Measurements from ENCODE around the gene DEDD.

Gene DEDD

DNA sequence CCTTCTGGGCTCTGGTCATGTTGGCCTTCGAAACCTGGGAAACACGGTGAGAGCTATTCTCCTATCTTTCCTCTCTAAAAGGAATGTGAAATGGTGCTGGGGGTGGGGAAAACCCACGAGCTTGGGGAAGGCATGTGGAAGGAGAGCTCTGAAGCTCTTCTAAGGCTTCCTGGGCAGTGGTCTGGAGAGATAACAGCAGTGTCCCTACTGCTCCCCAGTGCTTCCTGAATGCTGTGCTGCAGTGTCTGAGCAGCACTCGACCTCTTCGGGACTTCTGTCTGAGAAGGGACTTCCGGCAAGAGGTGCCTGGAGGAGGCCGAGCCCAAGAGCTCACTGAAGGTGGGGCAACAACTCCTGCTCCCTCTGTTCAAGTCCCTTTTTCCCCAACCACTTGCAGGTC is 29.6 kb upstream of the DEDD start:
- TF ChIP-seq EGR1 (IDR thresholded peaks at IDR 0.05) (no peak), EP300 (IDR thresholded peaks at IDR 0.05; ENCODE audit: borderline replicate concordance) (no peak), FOXM1 (IDR thresholded peaks at IDR 0.05; ENCODE audit: borderline replicate concordance, low read depth) (no peak), ZBTB7A (IDR thresholded peaks at IDR 0.05; ENCODE audit: low read depth) (no peak), TCF12 (IDR thresholded peaks at IDR 0.05; ENCODE audit: low read depth) (no peak), YY1 (IDR thresholded peaks at IDR 0.05; ENCODE audit: low read depth) (no peak), TEAD4 (IDR thresholded peaks at IDR 0.05) (no peak), RAD21 (IDR thresholded peaks at IDR 0.05; ENCODE audit: low read depth) (no peak), CREB1 (IDR thresholded peaks at IDR 0.05; ENCODE audit: low read depth) (no peak), TAF1 (IDR thresholded peaks at IDR 0.05; ENCODE audit: low read depth) (no peak), CEBPB (IDR thresholded peaks at IDR 0.05) (no peak), NFIC (IDR thresholded peaks at IDR 0.05) (no peak)
- TF ChIP-seq, protein P1, sequence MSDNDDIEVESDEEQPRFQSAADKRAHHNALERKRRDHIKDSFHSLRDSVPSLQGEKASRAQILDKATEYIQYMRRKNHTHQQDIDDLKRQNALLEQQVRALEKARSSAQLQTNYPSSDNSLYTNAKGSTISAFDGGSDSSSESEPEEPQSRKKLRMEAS (IDR thresholded peaks at IDR 0.05), result no peak
- TF ChIP-seq, protein P2, sequence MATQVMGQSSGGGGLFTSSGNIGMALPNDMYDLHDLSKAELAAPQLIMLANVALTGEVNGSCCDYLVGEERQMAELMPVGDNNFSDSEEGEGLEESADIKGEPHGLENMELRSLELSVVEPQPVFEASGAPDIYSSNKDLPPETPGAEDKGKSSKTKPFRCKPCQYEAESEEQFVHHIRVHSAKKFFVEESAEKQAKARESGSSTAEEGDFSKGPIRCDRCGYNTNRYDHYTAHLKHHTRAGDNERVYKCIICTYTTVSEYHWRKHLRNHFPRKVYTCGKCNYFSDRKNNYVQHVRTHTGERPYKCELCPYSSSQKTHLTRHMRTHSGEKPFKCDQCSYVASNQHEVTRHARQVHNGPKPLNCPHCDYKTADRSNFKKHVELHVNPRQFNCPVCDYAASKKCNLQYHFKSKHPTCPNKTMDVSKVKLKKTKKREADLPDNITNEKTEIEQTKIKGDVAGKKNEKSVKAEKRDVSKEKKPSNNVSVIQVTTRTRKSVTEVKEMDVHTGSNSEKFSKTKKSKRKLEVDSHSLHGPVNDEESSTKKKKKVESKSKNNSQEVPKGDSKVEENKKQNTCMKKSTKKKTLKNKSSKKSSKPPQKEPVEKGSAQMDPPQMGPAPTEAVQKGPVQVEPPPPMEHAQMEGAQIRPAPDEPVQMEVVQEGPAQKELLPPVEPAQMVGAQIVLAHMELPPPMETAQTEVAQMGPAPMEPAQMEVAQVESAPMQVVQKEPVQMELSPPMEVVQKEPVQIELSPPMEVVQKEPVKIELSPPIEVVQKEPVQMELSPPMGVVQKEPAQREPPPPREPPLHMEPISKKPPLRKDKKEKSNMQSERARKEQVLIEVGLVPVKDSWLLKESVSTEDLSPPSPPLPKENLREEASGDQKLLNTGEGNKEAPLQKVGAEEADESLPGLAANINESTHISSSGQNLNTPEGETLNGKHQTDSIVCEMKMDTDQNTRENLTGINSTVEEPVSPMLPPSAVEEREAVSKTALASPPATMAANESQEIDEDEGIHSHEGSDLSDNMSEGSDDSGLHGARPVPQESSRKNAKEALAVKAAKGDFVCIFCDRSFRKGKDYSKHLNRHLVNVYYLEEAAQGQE (IDR thresholded peaks at IDR 0.05; ENCODE audit: low read depth), result no peak
- TF ChIP-seq, protein P3, sequence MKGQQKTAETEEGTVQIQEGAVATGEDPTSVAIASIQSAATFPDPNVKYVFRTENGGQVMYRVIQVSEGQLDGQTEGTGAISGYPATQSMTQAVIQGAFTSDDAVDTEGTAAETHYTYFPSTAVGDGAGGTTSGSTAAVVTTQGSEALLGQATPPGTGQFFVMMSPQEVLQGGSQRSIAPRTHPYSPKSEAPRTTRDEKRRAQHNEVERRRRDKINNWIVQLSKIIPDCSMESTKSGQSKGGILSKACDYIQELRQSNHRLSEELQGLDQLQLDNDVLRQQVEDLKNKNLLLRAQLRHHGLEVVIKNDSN (IDR thresholded peaks at IDR 0.05), result no peak

DNA sequence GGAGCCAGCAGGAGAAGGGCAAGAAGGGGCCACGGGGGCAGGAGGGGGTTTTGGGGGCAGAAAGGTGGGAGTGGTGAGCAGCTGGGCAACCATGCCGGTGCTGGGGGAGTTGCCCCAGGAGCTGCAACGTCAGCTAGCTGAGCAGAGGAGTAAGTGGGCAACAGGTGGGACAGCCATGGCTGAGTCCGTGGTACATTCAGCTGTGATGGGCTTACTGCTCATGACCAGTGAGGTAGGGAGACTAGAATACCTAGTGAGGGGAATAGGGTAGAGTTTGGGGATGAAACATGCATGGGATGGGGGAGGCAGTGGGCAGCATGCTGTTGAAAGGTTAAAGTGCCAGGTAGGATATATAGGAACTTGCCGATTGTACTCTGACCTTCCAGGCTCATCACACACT is 29.2 kb upstream of the DEDD start:
- TF ChIP-seq EGR1 (IDR thresholded peaks at IDR 0.05) (no peak), ZBTB7A (IDR thresholded peaks at IDR 0.05; ENCODE audit: low read depth) (no peak), FOXM1 (IDR thresholded peaks at IDR 0.05; ENCODE audit: borderline replicate concordance, low read depth) (no peak), CREB1 (IDR thresholded peaks at IDR 0.05; ENCODE audit: low read depth) (no peak), TCF12 (IDR thresholded peaks at IDR 0.05; ENCODE audit: low read depth) (no peak), CEBPB (IDR thresholded peaks at IDR 0.05) (no peak), EP300 (IDR thresholded peaks at IDR 0.05; ENCODE audit: borderline replicate concordance) (no peak), TAF1 (IDR thresholded peaks at IDR 0.05; ENCODE audit: low read depth) (no peak), RAD21 (IDR thresholded peaks at IDR 0.05; ENCODE audit: low read depth) (no peak), YY1 (IDR thresholded peaks at IDR 0.05; ENCODE audit: low read depth) (no peak)
- TF ChIP-seq, protein P1 (IDR thresholded peaks at IDR 0.05), result no peak
- TF ChIP-seq, protein P3 (IDR thresholded peaks at IDR 0.05), result no peak

DNA sequence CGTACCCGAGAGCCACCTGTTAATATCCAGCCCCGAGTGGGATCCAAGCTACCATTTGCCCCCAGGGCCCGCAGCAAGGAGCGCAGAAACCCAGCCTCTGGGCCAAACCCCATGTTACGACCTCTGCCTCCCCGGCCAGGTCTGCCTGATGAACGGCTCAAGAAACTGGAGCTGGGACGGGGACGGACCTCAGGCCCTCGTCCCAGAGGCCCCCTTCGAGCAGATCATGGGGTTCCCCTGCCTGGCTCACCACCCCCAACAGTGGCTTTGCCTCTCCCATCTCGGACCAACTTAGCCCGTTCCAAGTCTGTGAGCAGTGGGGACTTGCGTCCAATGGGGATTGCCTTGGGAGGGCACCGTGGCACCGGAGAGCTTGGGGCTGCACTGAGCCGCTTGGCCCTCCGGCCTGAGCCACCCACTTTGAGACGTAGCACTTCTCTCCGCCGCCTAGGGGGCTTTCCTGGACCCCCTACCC is 28.2 kb upstream of the DEDD start:
- TF ChIP-seq YY1 (IDR thresholded peaks at IDR 0.05; ENCODE audit: low read depth) (no peak), EGR1 (IDR thresholded peaks at IDR 0.05) (no peak), NFIC (IDR thresholded peaks at IDR 0.05) (no peak), TAF1 (IDR thresholded peaks at IDR 0.05; ENCODE audit: low read depth) (no peak), CEBPB (IDR thresholded peaks at IDR 0.05) (no peak), RAD21 (IDR thresholded peaks at IDR 0.05; ENCODE audit: low read depth) (no peak), TCF12 (IDR thresholded peaks at IDR 0.05; ENCODE audit: low read depth) (no peak), FOXM1 (IDR thresholded peaks at IDR 0.05; ENCODE audit: borderline replicate concordance, low read depth) (no peak), TEAD4 (IDR thresholded peaks at IDR 0.05) (no peak), EP300 (IDR thresholded peaks at IDR 0.05; ENCODE audit: borderline replicate concordance) (no peak), ZBTB7A (IDR thresholded peaks at IDR 0.05; ENCODE audit: low read depth) (no peak), CREB1 (IDR thresholded peaks at IDR 0.05; ENCODE audit: low read depth) (no peak)
- TF ChIP-seq, protein P3 (IDR thresholded peaks at IDR 0.05), result no peak
- TF ChIP-seq, protein P1 (IDR thresholded peaks at IDR 0.05), result no peak
- TF ChIP-seq, protein P2 (IDR thresholded peaks at IDR 0.05; ENCODE audit: low read depth), result no peak

DNA sequence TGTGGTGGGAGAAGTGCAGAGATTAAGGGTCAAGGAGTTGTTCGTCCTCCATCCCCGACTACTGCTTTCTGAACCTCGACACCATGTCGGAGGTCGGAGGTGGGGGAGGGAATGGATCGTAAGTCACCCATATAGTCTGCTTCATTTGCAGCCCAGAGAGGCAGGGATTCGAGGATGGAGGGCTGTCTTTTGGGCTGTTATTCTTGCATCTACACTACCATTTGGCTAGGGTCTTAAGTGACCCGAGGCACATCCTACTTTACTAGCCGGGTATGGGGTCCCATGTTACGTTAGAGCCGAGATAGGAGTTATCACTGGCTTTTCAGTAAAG is 27.4 kb upstream of the DEDD start:
- TF ChIP-seq CEBPB (IDR thresholded peaks at IDR 0.05), result no peak
- no peak for TF ChIP-seq TEAD4 (IDR thresholded peaks at IDR 0.05)
- TF ChIP-seq, protein P2 (IDR thresholded peaks at IDR 0.05; ENCODE audit: low read depth), result no peak
- TF ChIP-seq, protein P3 (IDR thresholded peaks at IDR 0.05), result no peak
- TF ChIP-seq EGR1 (IDR thresholded peaks at IDR 0.05), result no peak
- TF ChIP-seq ZBTB7A (IDR thresholded peaks at IDR 0.05; ENCODE audit: low read depth), result no peak
- no peak for TF ChIP-seq TAF1 (IDR thresholded peaks at IDR 0.05; ENCODE audit: low read depth)
- no peak for TF ChIP-seq FOXM1 (IDR thresholded peaks at IDR 0.05; ENCODE audit: borderline replicate concordance, low read depth)
- TF ChIP-seq EP300 (IDR thresholded peaks at IDR 0.05; ENCODE audit: borderline replicate concordance), result no peak
- no peak for TF ChIP-seq RAD21 (IDR thresholded peaks at IDR 0.05; ENCODE audit: low read depth)
- TF ChIP-seq, protein P1 (IDR thresholded peaks at IDR 0.05), result no peak
- no peak for TF ChIP-seq TCF12 (IDR thresholded peaks at IDR 0.05; ENCODE audit: low read depth)
- no peak for TF ChIP-seq NFIC (IDR thresholded peaks at IDR 0.05)
- no peak for TF ChIP-seq YY1 (IDR thresholded peaks at IDR 0.05; ENCODE audit: low read depth)
- TF ChIP-seq CREB1 (IDR thresholded peaks at IDR 0.05; ENCODE audit: low read depth), result no peak

Measured in Ishikawa (cell line).